T-helper 2 cell (primary cell): ENCODE data around the gene PARP12.

Experiments
- DNase-seq, 5 experiments: peaks; one replicate each; pipeline versions ENCODE4 v3.0.0 to v3.0.0-alpha.2; 2012 to 2022

The PARP12 gene

GRCh38 chr7:140010194-140010895 lies 52.4 kb downstream of the PARP12 start:
- DNase-seq = no peak

GRCh38 chr7:140009735-140010134 lies 53.0 kb downstream of the PARP12 start:
- DNase-seq = no peak

DNA sequence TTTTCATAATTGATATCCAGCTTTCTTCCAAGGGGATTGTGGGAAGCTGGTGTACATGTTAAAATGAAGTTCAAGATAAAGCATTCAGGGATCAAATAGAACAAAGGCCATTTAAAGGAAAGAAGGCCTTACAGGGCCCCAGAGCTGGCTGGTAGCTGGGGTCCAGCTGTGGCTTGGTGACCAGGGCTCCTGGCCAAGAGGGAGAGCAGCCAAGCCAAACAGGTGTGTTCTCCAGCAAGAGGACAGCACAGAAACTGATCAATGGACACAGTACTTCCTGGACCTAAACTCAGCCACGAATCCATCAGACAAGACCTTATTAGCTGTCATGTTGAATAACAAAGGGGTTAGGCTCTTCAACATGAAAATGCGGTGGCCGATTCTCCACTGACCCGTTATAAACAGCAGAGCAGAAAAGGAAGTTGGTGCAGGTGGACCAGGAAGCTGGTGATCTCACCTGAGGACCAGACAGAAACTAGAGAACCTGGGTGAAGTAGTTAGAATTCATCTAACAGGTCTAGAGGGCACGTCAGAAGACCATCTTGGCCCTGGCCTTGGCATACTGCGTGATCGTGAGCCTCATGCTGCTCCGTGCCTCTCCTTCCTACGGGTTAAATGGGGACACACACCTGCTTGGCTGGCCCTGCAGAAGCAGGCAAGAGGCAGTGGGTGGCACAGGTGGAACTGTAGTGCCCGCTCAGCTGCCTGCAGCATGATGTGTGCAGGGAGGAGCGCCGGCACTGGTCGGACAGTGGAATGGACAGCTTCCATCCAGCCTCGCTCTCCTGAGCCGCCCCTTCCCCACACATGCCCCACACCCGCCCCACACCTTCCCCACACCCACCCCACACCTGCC lies 53.8 kb downstream of the PARP12 start:
- DNase-seq = no peak

DNA sequence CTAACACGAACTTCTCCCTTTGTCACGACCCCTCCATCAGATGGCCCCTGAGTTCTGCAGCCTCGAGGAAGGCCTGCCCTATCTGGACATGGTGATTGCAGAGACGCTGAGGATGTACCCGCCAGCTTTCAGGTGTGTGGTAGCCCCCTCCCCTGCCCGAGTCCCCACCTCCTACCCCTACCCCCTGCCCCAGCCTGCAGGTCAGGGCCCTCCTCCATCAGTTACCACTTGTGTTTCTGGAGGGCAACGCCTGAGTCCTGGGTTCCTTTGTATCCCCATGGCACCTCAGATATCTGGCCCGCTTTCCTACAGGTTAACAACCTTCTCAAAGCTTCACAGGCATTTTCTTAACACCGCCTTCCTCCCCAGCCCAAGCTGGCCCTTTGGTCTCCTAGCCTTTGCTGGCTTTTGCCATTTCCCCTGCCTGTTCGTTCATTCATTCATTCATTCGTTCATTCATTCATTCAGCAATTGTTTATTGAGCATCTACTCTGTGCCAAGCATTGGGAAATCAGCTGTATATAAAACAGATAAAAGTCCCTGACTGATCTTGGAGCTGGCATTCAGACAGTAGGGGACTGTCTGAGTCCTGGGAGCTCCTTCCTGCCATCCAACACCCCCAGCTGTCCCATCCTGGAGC lies 55.6 kb downstream of the PARP12 start:
- no peak for DNase-seq

DNA sequence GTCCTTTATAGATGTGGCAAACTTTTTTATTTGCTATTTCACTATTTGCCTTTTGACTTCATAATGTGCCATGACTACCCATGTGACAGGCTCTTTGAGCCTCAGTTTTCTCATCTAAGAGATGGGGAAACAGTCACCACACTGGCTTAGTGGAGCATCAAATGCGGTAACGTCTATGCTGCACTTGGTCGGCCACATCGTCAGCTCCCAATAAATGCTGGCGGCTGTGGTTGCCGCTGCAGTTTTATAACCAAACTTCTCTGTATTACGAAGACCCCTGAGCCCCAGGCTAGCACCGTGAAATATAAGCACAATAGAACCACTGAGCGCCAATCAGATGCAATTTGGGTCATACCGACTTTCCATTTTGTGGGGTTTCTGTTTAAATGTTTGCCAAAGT lies 56.2 kb downstream of the PARP12 start:
- DNase-seq = no peak

GRCh38 chr7:140005754-140006503 lies 56.8 kb downstream of the PARP12 start:
- no peak for DNase-seq

DNA sequence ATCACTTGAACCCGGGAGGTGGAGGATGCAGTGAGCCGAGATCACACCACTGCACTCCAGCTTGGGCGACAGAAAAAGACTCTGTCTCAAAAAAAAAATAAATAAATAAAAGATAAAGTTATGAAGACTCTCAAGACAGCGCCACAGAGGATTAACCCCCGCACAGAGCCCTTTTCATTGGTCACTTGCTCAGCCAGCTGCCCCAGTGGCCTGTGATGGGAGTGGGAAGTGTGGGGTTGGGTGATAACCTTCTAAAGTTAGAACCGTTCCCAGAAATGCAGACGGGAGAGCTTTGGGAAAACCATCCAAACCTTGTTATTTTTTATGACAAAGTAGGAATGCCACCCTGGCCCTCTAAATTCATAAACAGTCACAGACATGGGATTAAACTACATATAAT lies 57.4 kb downstream of the PARP12 start:
- no peak for DNase-seq

DNA sequence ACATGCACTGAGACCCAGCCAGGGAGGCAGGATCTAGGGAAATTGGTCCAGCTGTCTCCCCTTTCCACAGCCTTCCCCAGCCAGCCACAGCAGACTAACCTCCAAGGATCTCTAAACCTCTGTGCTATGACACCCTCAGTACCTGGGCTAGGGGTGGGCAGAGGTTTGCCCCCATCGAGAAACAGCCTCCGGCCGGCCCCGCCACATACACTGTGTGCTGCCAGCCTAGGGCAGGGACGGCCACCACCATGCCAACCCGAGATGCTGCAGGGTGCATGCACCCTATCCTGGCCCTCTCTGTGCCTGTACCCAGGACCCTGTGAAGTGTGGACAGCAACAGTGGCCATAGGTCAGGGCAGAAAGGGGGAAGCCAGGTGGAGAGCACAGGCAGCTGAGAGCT lies 58.1 kb downstream of the PARP12 start:
- no peak for DNase-seq

DNA sequence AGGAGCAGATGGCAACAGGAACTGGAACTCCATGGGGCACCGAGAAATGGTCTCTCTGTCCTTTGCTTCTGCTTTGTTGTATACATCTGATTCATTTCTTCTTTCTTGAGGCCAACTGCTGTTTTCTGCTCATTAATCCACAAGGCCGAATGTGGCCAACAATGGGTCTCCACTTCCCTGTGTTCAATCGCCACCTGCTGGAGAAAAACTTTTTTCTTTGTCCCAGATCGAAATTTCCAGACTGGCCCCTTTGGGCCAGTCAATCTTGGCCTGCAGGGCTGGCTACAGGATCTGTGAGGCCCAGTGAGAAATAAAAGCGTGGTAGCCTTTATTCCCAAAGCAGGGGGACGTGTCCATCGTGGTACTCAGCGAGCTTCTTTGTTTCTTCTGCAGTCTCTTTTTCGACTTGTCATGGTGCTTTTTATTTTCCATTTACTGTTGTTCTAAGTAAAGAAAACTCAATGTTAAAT lies 58.8 kb downstream of the PARP12 start:
- DNase-seq = peak in 1 of 5 experiments; percentile 54

GRCh38 chr7:140000666-140001268 lies 62.0 kb downstream of the PARP12 start:
- no peak for DNase-seq

DNA sequence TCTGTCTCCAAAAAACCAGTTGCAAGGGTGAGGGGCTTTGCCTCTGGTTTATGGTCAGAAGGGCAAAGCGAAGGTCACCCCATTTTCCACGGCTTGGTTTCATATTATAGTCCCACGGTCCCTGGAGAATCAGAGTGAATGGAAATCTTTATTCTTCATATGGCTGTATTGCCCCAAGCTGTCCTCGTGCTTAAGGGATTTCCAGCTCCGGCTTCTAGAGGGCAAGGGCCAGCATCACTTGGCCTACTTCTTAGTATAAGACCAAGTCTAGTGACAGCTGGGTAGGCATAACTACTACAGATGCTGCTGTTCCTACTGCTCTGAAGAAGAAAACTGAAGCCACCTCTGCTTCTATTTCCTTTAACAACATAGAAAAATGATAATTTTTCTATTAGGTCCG lies 63.2 kb downstream of the PARP12 start:
- no peak for DNase-seq

GRCh38 chr7:139998572-139998971 lies 64.2 kb downstream of the PARP12 start:
- no peak for DNase-seq

DNA sequence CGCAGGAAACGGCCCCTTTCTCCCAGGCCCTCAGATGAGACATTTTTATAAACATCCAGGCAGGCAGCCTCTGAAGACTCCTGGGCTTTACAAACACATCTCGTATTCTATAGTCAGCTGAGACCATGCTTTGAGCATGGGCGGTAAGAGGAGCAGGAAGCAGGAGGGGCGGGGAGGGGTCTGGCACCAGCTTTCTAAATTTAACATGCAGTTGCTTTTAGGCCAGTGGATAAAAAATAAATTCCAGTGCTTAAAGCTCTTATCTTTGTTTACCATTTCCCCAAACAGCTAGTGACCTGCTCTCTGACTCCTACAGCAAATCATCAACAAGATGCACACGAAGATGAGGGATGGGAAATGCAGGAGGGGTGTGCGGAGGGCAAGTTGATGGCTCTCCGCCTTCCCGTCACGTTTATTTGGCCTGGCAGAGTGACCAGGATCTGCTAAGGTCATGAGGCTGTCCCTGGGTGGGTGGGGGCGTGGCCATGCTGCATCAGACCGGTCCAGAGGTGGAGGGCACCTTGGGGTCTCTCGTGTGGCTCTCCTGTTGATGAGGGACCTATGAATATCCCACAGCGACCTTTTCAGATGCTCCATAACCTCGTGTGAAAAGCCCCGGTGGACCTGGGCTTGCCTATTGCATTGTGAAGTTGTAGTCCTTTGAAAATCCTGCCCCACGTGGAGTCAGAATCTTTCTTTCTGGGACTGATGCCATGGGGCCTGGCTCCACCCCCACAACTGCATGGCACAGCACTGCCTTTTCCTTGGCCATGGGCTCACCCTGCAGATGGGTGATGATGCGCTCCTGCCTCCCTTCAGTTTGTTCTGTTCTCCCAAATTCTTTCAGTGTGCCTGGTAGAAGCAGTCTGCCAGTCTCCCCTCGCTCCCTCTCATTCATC lies 67.5 kb downstream of the PARP12 start:
- DNase-seq = no peak

GRCh38 chr7:139994356-139994755 lies 68.4 kb downstream of the PARP12 start:
- DNase-seq = no peak

DNA sequence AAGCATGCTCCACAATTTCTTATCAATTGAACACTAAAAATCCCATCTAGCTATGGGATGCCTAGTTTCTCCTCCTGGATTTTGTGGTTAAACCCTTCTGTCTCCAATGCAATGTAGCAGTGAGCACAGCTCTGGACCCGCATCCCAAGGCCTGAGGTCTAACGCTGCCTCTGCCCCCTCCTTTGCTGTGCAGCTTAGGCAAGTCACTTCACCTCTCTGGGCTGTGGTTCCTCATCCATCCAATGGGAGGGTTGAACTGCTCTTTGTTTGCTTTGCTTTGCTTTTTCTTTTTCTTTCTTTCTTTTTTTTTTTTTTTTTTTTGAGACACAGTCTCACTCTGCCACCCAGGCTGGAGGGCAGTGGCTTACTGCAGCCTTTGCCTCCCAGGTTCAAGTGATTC lies 69.2 kb downstream of the PARP12 start:
- no peak for DNase-seq

DNA sequence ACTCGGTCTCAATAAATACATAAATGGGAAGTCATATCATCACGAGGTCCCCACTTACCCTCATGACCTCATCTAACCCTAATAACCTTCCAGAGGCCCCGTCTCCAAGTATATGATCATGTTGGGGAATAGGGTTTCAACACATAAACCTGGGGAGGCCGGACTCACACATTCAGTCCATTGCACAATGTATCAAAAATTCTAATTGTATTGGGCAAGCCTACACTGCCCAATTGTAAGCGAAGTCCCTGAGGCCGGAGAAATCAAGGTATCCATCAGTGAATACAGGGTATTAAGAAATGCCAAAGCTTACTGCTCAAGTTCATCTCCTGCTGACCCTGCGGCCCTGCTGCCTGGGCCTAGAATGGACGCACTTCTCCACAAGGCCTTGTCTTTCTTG lies 69.6 kb downstream of the PARP12 start:
- DNase-seq = no peak

DNA sequence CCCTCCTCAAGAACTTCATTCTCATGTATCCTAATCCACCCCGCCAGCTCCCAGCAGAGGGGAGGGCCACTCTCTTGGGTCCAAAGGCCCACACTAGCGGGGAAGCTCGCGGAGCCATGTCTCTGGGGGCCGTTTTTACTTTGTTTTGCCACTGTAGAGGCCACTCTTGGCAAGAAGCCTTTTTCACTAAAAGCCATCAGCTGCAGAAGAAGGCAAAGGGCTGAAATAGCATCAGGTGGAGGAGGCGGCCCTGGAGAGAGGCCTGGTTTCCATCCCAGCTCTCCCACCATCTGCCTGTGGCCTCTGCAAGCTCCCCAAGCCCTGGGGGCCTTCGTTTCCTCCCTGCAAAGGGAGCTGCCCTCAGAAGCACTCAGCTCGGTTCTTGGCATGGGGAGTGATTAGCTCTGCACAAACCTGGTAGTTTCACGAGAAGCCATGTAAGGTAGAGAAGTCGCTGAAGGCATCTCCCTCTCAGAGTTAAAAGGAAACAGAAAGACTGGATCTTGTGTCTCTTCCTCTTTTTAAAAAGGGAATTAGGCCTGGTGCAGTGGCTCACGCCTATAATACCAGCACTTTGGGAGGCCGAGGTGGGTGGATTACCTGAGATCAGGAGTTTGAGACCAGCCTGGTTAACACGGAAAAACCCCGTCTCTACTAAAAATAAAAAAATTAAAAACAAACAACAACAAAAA lies 70.3 kb downstream of the PARP12 start:
- DNase-seq = no peak

GRCh38 chr7:139991911-139992310 lies 70.8 kb downstream of the PARP12 start:
- no peak for DNase-seq

DNA sequence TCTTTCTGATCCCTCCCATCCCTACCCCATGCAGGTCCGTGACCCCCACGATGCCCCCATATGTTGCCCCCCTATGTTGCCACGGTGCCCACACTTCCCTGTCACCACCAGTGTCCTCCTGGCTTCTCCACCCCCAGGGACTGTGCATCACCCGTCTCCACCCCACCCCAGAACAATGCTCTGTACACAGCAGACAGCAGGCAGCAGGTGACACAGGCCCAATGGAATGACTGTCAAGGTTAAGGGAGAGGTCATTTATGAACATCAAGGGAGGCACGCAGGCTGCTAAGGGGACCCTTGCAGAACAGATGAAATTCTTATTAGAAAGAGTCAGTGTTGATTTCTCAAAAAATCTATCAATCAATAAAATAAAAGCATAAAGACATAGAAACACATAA lies 71.5 kb downstream of the PARP12 start:
- DNase-seq = no peak

DNA sequence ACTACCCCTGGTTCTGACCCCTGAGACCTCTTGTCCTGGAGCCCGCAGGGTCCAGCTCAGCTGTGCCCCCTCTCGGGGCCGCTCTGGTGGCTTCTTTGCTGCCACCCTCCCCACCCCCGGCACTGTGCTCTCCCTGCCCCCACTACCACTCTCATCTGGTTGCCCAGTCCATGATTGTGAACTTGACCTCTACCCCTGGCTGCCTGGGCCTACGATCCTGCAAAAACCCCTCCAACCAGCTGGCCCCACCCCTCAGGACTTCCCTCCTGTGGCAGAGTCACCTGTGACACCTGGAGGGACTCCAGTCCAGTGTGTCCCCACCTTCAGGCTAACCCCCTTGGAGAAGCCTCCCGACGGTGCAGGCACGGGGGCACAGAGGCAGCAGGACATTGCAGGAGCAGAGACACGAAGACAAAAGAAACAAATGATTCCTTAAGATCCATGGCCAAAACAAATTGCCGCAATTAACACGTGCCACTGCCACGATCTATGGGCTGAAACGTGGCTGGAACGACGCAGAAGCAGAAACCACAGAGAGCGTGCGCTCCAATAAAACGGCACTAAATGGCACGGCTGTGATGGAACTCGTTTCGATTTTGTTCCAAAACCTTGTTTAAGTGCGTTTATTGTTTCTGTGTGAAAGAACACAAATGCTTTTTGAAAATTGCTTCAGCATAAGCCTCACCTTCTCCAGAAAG lies 72.0 kb downstream of the PARP12 start:
- DNase-seq = no peak
